ENCODE measurements around the gene PAPPA2. TPM values are rescaled to one million over a fixed set of nuclear protein-coding genes. Genes with fewer than 3 reads are reported as not detected.

Gene PAPPA2
- total and polyA plus RNA-seq, 2 donors (not counting 1 experiment from before 2014, with no cell fraction given), result 0.24 to 4.1 TPM

- no peaks in the 10 kb centered on the region for H4K20me1 ChIP-seq (ENCODE audit: control insufficient read depth, extremely low read depth, insufficient read depth, low read length)
- H3K36me3 ChIP-seq (ENCODE audit: control insufficient read depth, insufficient read depth, low read length), result no peaks in the 10 kb centered on the region
- no peak overlapping the region for H3K4me3 ChIP-seq (replicated peaks in 1 of 4; ENCODE audit: control extremely low read depth in 1 of 4, insufficient read depth in 1 of 4, low read depth in 3 of 4, low read length in 4 of 4)
- no peak overlapping the region for H3K9ac ChIP-seq (ENCODE audit: insufficient read depth, low read length)
- H3K27ac ChIP-seq (ENCODE audit: insufficient read depth, low read length), result no peak overlapping the region
- no peak for TF ChIP-seq CTCF (conservative IDR thresholded peaks at IDR 0.05 in 1 of 2, IDR thresholded peaks at IDR 0.05 in 1 of 2; ENCODE audit: low read depth in 1 of 2, low read length in 2 of 2)
- TF ChIP-seq EZH2 (IDR thresholded peaks at IDR 0.05; ENCODE audit: low read length, missing control alignments), result no peak
- no peak overlapping the region for H3K4me2 ChIP-seq (ENCODE audit: extremely low read depth, insufficient read depth, low read length)
- no peaks in the 10 kb centered on the region for H3K4me1 ChIP-seq (ENCODE audit: control insufficient read depth, extremely low read depth, insufficient read depth, low read length)
- no peak for DNase-seq (ENCODE audit: low read depth in 2 of 2)
- no peaks in the 10 kb centered on the region for H3K9me3 ChIP-seq (ENCODE audit: control insufficient read depth, insufficient read depth, low read depth, low read length)
- H3K79me2 ChIP-seq (ENCODE audit: control insufficient read depth, insufficient read depth, low read length), result no peaks in the 10 kb centered on the region
- no peaks in the 10 kb centered on the region for H3K27me3 ChIP-seq (ENCODE audit: control insufficient read depth, insufficient read depth, low read length)
- H2AFZ ChIP-seq (ENCODE audit: low read length), result no peak overlapping the region
These were observed 138.4 kb downstream of the PAPPA2 start for GRCh38 chr1:176601348-176601747.

GRCh38 chr1:176602388-176603004 is 139.5 kb downstream of the PAPPA2 start:
- H3K79me2 ChIP-seq (ENCODE audit: control insufficient read depth, insufficient read depth, low read length), result no peaks in the 10 kb centered on the region
- H3K27me3 ChIP-seq (ENCODE audit: control insufficient read depth, insufficient read depth, low read length), result no peaks in the 10 kb centered on the region
- no peaks in the 10 kb centered on the region for H3K9me3 ChIP-seq (ENCODE audit: control insufficient read depth, insufficient read depth, low read depth, low read length)
- H2AFZ ChIP-seq (ENCODE audit: low read length), result no peak overlapping the region
- H3K4me3 ChIP-seq (replicated peaks in 1 of 4; ENCODE audit: control extremely low read depth in 1 of 4, insufficient read depth in 1 of 4, low read depth in 3 of 4, low read length in 4 of 4), result no peak overlapping the region
- H3K9ac ChIP-seq (ENCODE audit: insufficient read depth, low read length), result no peak overlapping the region
- H3K4me2 ChIP-seq (ENCODE audit: extremely low read depth, insufficient read depth, low read length), result no peak overlapping the region
- no peak for DNase-seq (ENCODE audit: low read depth in 2 of 2)
- no peaks in the 10 kb centered on the region for H3K36me3 ChIP-seq (ENCODE audit: control insufficient read depth, insufficient read depth, low read length)
- TF ChIP-seq EZH2 (IDR thresholded peaks at IDR 0.05; ENCODE audit: low read length, missing control alignments) (no peak), CTCF (conservative IDR thresholded peaks at IDR 0.05 in 1 of 2, IDR thresholded peaks at IDR 0.05 in 1 of 2; ENCODE audit: low read depth in 1 of 2, low read length in 2 of 2) (no peak)
- no peaks in the 10 kb centered on the region for H3K4me1 ChIP-seq (ENCODE audit: control insufficient read depth, extremely low read depth, insufficient read depth, low read length)
- H3K27ac ChIP-seq (ENCODE audit: insufficient read depth, low read length), result no peak overlapping the region
- H4K20me1 ChIP-seq (ENCODE audit: control insufficient read depth, extremely low read depth, insufficient read depth, low read length), result no peaks in the 10 kb centered on the region

- TF ChIP-seq EZH2 (IDR thresholded peaks at IDR 0.05; ENCODE audit: low read length, missing control alignments) (no peak), CTCF (conservative IDR thresholded peaks at IDR 0.05 in 1 of 2, IDR thresholded peaks at IDR 0.05 in 1 of 2; ENCODE audit: low read depth in 1 of 2, low read length in 2 of 2) (no peak)
- Histone ChIP-seq H3K9ac (ENCODE audit: insufficient read depth, low read length) (no peak overlapping the region), H3K9me3 (ENCODE audit: control insufficient read depth, insufficient read depth, low read depth, low read length) (no peaks in the 10 kb centered on the region), H4K20me1 (ENCODE audit: control insufficient read depth, extremely low read depth, insufficient read depth, low read length) (no peaks in the 10 kb centered on the region), H3K4me3 (replicated peaks in 1 of 4; ENCODE audit: control extremely low read depth in 1 of 4, insufficient read depth in 1 of 4, low read depth in 3 of 4, low read length in 4 of 4) (no peak overlapping the region), H2AFZ (ENCODE audit: low read length) (no peak overlapping the region), H3K36me3 (ENCODE audit: control insufficient read depth, insufficient read depth, low read length) (no peaks in the 10 kb centered on the region), H3K27ac (ENCODE audit: insufficient read depth, low read length) (no peak overlapping the region), H3K27me3 (ENCODE audit: control insufficient read depth, insufficient read depth, low read length) (no peaks in the 10 kb centered on the region), H3K4me1 (ENCODE audit: control insufficient read depth, extremely low read depth, insufficient read depth, low read length) (no peaks in the 10 kb centered on the region), H3K79me2 (ENCODE audit: control insufficient read depth, insufficient read depth, low read length) (no peaks in the 10 kb centered on the region), H3K4me2 (ENCODE audit: extremely low read depth, insufficient read depth, low read length) (no peak overlapping the region)
- DNase-seq (ENCODE audit: low read depth in 2 of 2), result no peak
These were observed 140.7 kb downstream of the PAPPA2 start for GRCh38 chr1:176603696-176604095.

Data from fibroblast of lung (primary cell).